ENCODE measurements around the gene SRSF4.

DNA sequence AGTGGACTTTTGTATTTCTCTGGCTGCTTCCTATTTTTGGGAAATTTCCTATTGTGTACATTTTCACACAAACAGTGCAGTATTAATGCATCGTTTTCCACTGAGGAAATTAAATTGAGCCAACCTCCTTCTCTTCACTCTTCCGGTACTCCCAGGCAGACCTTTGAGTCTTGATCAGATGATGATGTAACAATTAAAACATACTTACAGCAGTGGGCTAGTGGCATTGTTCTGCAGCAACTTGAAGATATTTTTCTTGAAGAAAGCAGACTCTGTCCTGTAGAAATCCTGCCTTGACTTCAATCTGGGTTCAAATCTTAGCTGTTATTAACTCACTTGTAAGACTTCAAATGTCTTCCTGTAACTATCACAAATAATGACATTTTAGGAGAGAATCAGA, 39.0 kb downstream of the SRSF4 start:
- TF ChIP-seq, protein P1, sequence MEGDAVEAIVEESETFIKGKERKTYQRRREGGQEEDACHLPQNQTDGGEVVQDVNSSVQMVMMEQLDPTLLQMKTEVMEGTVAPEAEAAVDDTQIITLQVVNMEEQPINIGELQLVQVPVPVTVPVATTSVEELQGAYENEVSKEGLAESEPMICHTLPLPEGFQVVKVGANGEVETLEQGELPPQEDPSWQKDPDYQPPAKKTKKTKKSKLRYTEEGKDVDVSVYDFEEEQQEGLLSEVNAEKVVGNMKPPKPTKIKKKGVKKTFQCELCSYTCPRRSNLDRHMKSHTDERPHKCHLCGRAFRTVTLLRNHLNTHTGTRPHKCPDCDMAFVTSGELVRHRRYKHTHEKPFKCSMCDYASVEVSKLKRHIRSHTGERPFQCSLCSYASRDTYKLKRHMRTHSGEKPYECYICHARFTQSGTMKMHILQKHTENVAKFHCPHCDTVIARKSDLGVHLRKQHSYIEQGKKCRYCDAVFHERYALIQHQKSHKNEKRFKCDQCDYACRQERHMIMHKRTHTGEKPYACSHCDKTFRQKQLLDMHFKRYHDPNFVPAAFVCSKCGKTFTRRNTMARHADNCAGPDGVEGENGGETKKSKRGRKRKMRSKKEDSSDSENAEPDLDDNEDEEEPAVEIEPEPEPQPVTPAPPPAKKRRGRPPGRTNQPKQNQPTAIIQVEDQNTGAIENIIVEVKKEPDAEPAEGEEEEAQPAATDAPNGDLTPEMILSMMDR (IDR thresholded peaks at IDR 0.05; ENCODE audit: poor library complexity, severe bottlenecking) = no peak
- TF ChIP-seq POLR2AphosphoS5 (IDR thresholded peaks at IDR 0.05) (no peak), RAD21 (conservative IDR thresholded peaks at IDR 0.05) (no peak), EZH2 (IDR thresholded peaks at IDR 0.05; ENCODE audit: borderline replicate concordance, insufficient read depth, low read length, poor library complexity, severe bottlenecking) (no peak), SMC3 (conservative IDR thresholded peaks at IDR 0.05; ENCODE audit: poor library complexity) (no peak)
- TF ChIP-seq, protein P2, sequence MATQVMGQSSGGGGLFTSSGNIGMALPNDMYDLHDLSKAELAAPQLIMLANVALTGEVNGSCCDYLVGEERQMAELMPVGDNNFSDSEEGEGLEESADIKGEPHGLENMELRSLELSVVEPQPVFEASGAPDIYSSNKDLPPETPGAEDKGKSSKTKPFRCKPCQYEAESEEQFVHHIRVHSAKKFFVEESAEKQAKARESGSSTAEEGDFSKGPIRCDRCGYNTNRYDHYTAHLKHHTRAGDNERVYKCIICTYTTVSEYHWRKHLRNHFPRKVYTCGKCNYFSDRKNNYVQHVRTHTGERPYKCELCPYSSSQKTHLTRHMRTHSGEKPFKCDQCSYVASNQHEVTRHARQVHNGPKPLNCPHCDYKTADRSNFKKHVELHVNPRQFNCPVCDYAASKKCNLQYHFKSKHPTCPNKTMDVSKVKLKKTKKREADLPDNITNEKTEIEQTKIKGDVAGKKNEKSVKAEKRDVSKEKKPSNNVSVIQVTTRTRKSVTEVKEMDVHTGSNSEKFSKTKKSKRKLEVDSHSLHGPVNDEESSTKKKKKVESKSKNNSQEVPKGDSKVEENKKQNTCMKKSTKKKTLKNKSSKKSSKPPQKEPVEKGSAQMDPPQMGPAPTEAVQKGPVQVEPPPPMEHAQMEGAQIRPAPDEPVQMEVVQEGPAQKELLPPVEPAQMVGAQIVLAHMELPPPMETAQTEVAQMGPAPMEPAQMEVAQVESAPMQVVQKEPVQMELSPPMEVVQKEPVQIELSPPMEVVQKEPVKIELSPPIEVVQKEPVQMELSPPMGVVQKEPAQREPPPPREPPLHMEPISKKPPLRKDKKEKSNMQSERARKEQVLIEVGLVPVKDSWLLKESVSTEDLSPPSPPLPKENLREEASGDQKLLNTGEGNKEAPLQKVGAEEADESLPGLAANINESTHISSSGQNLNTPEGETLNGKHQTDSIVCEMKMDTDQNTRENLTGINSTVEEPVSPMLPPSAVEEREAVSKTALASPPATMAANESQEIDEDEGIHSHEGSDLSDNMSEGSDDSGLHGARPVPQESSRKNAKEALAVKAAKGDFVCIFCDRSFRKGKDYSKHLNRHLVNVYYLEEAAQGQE (IDR thresholded peaks at IDR 0.05; ENCODE audit: borderline replicate concordance) = no peak
